Breast epithelium (tissue), 4 donors: ENCODE data around the gene WWTR1. TPM values are rescaled to one million over a fixed set of nuclear protein-coding genes. Genes with fewer than 3 reads are reported as not detected.

Experiments
- DNase-seq, 2 donors: peaks; one replicate each; pipeline ENCODE4 v3.0.0-alpha.2; 2019; ENCODE audit warnings: low spot score in 2 of 2
- H3K27ac ChIP-seq, 2 donors: fragments of 200-600 bp; sonication (generic) in 1 of 2; one replicate each; pipeline ENCODE4 v1.5.1; 2016 to 2019; ENCODE audit warnings: mild to moderate bottlenecking in 1 of 2
- H3K27me3 ChIP-seq, 2 donors: fragments of 200-600 bp; sonication (generic) in 1 of 2; one replicate each; pipeline versions ENCODE4 v1.5.1 to v1.6.0; 2017 to 2019; ENCODE audit warnings: control low read depth in 1 of 2, mild to moderate bottlenecking in 1 of 2
- H3K36me3 ChIP-seq: fragments of 200-600 bp; one replicate; pipeline ENCODE4 v1.5.1; 2019
- H3K4me1 ChIP-seq, 2 donors: fragments of 200-600 bp; sonication (generic); one replicate each; pipeline ENCODE4 v1.5.1; 2016 to 2019; ENCODE audit warnings: control low read depth in 1 of 2
- H3K4me3 ChIP-seq, 3 donors: fragments of 200-600 bp; sonication (generic); 1 replicate in 2 of 3; 2 replicates in 1 of 3; pipeline ENCODE4 v1.5.1; 2016 to 2019; ENCODE audit warnings: mild to moderate bottlenecking in 3 of 3, moderate library complexity in 2 of 3
- H3K9me3 ChIP-seq, 2 donors: fragments of 200-600 bp; sonication (generic) in 1 of 2; one replicate each; pipeline ENCODE4 v1.5.1; 2016 to 2019; ENCODE audit warnings: control low read depth in 1 of 2
- CTCF ChIP-seq, 3 donors: fragments of 450-650 bp; IDR thresholded peaks; one replicate each; pipeline ENCODE4 v1.5.1; 2016 to 2017; ENCODE audit warnings: antibody characterized with exemption in 3 of 3, mild to moderate bottlenecking in 3 of 3, moderate library complexity in 3 of 3
- POLR2A ChIP-seq: fragments of 450-650 bp; IDR thresholded peaks from one replicate; pipeline ENCODE4 v1.6.1; 2016; ENCODE audit warnings: antibody characterized with exemption, mild to moderate bottlenecking, moderate library complexity
- POLR2AphosphoS5 ChIP-seq, 3 donors: sonication (generic); formaldehyde crosslinking; IDR thresholded peaks; one replicate each; pipeline ENCODE4 v1.6.1; 2017; ENCODE audit warnings: antibody characterized with exemption in 3 of 3
- intact Hi-C: fragments of 100-400 bp; cut with DNase I; formaldehyde crosslinking; loops from one replicate; pipeline ENCODE4 v1.15.1; 2023; ENCODE audit warnings: low total_unique reads
- total RNA-seq, 3 donors: library from RNA; depleted of rRNA; stranded (reverse); fragments of >200 nt; gene quantifications; one replicate each; pipeline ENCODE4 v1.1.0, GENCODE V29; 2016

Gene WWTR1
- total RNA-seq, 3 donors from 2014 or later: 53.6 to 98.2 (median 91.4) TPM

- intact Hi-C loops: no loop called here
- Histone ChIP-seq H3K36me3 (no peaks in the 10 kb centered on the region), H3K27me3 (no peaks in the 10 kb centered on the region), H3K4me1 (peaks cover 3 to 20% of the 10 kb centered on the region in 2 donors), H3K9me3 (no peaks in the 10 kb centered on the region), H3K4me3 (no peak overlapping the region), H3K27ac (peak overlapping the region; percentile 59 to 62)
- TF ChIP-seq CTCF (IDR thresholded peaks at IDR 0.05) (no peak), POLR2AphosphoS5 (IDR thresholded peaks at IDR 0.05) (no peak), POLR2A (no peak)
- DNase-seq: no peak
Observed at GRCh38 chr3:149618151-149619123, 39.4 kb downstream of the WWTR1 start.

GRCh38 chr3:149615731-149616221 lies 42.0 kb downstream of the WWTR1 start:
- Histone ChIP-seq H3K4me1 (peaks cover 3 to 20% of the 10 kb centered on the region in 2 donors), H3K9me3 (no peaks in the 10 kb centered on the region), H3K27me3 (no peaks in the 10 kb centered on the region), H3K27ac (peak overlapping the region; percentile 4 to 56), H3K4me3 (no peak overlapping the region), H3K36me3 (no peaks in the 10 kb centered on the region)
- intact Hi-C loops: no loop called here
- no peak for TF ChIP-seq POLR2AphosphoS5 (IDR thresholded peaks at IDR 0.05)
- TF ChIP-seq POLR2A: no peak
- no peak for TF ChIP-seq CTCF (IDR thresholded peaks at IDR 0.05)
- no peak for DNase-seq

- intact Hi-C loops: no loop called here
- TF ChIP-seq POLR2AphosphoS5 (IDR thresholded peaks at IDR 0.05): no peak
- TF ChIP-seq POLR2A: no peak
- no peak for TF ChIP-seq CTCF (IDR thresholded peaks at IDR 0.05)
- Histone ChIP-seq H3K4me3 (no peak overlapping the region), H3K27ac (peak overlapping the region in 1 of 2 donors; percentile 33), H3K36me3 (no peaks in the 10 kb centered on the region), H3K4me1 (peaks cover 3 to 22% of the 10 kb centered on the region in 2 donors), H3K9me3 (no peaks in the 10 kb centered on the region), H3K27me3 (no peaks in the 10 kb centered on the region)
- no peak for DNase-seq
Observed at GRCh38 chr3:149613988-149614387, 43.8 kb downstream of the WWTR1 start.

- no peaks in the 10 kb centered on the region for H3K9me3 ChIP-seq
- H3K27me3 ChIP-seq: no peaks in the 10 kb centered on the region
- H3K4me3 ChIP-seq: no peak overlapping the region
- peaks cover 0 to 7% of the 10 kb centered on the region in 2 donors for H3K4me1 ChIP-seq
- TF ChIP-seq CTCF (IDR thresholded peaks at IDR 0.05): no peak
- TF ChIP-seq POLR2AphosphoS5 (IDR thresholded peaks at IDR 0.05): no peak
- TF ChIP-seq POLR2A: no peak
- peak overlapping the region in 1 of 2 donors; percentile 41 for H3K27ac ChIP-seq
- intact Hi-C loops: no loop called here
- H3K36me3 ChIP-seq: no peaks in the 10 kb centered on the region
- no peak for DNase-seq
Observed at GRCh38 chr3:149612456-149612855, 45.4 kb downstream of the WWTR1 start.

GRCh38 chr3:149611149-149611548 lies 46.7 kb downstream of the WWTR1 start:
- intact Hi-C loops: no loop called here
- DNase-seq: no peak

More at GRCh38 chr3:149611149-149611548, 46.7 kb downstream of the WWTR1 start:
- H3K27ac ChIP-seq: peak overlapping the region in 1 of 2 donors; percentile 11
- H3K4me3 ChIP-seq: no peak overlapping the region
- H3K9me3 ChIP-seq: no peaks in the 10 kb centered on the region
- H3K27me3 ChIP-seq: no peaks in the 10 kb centered on the region
- H3K36me3 ChIP-seq: no peaks in the 10 kb centered on the region
- TF ChIP-seq POLR2A (no peak), POLR2AphosphoS5 (IDR thresholded peaks at IDR 0.05) (no peak), CTCF (IDR thresholded peaks at IDR 0.05) (no peak)
- peaks cover 0 to 6% of the 10 kb centered on the region in 2 donors for H3K4me1 ChIP-seq
